NCI-H2029 treated with DMSO at 0.1 percent for 48 hours (cell line): ENCODE data around the gene ANKRD6.

ENCODE experiments used
- DNase-seq: peaks from one replicate; lab custom pipeline; 2025; lab: John Stamatoyannopoulos, UW

The ANKRD6 gene

DNA sequence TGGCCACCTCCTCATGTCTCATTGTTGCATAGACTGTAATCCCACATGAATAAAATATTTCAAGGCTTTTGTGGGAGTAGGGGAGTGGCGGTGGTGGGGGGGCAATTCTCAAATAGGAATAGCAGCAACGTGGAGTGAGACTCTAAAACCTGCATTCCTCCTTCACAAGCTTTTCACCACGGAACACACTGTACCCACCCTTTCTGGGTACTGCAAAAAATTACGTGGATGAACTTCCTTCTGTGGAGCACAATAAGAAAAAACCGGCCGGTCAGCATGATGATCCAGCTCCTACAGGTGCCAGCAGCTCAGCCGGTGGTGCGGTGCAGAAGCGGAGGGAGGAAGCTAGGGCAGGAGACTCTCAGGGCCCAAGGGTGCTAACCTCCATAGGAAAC lies 19.9 kb upstream of the ANKRD6 start:
- DNase-seq, result no peak

DNA sequence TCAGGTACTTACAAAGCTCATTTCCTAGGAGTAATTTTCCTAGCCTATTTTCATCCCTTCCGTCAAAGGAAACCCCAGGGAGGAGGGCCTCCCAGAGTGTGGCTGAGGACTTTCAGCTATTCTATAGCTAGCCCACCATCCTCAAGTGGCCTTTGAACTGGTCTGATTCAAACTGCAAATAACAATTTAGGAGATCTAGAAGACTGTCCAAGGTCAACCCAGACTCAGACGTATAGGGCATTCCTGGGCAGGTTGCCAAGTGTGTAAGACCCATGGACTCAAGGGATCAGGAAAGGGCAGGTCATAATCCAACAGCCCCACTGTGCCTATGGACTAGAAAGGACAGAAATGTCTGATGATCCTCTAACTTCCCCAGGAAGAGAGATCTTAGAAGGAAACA lies 18.7 kb upstream of the ANKRD6 start:
- DNase-seq, result no peak

- DNase-seq, result no peak
Measured at GRCh38 chr6:89415185-89415584, 17.8 kb upstream of the ANKRD6 start.

DNA sequence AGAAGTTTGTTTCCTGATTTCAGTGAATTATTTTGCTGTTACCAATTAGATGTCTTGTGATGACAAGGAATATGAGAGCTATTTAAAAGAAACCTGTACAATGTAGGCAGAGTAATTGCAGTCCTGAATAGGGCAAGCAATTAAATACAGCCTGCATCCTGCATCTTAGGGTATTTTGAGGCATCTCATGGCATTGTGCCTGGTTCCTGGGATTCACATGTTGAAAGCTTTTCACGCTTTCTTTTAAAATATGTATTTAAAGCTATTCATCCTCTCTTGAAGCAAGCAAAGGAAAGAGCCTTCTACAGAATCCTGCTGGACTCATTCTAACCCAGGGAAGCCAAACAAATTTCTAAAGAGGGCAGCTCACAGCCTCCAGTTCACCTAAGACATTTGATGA lies 16.2 kb upstream of the ANKRD6 start:
- no peak for DNase-seq

DNA sequence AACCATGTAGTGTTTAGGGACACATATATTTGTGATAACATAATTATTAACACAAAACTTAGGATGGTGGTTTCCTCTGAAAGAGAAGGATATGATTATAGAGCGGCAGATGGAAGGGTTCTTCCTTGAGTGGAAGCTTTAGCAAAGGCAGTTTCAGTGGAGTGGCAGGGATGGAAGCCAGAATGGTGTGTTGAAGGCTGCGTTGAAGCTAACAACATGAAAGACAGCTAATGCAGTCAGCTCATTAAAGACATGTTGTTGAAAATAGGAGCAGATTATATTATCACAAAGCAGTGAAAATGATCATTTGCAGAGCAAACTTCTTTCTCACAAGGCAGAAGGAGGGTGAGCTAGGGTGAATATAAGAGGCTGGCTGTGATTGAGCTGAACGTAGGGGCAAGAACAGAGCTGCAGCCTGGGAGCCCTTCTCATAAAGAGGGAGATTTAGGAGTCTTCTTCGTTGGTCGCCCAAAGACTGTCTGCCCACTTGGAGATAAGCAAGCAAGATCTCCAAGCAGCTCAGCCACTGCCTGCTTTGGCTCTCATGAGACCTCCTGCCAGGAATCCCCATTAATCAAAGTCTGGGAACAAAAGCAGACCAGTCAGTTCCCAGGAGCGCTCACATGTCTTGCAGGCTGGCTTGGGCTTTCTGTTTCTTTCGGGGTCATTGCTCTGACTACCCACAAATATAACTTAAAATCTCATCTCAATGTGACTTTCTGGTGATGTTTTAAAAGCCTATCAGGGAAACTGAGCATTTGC lies 2.6 kb upstream of the ANKRD6 start:
- no peak for DNase-seq

DNA sequence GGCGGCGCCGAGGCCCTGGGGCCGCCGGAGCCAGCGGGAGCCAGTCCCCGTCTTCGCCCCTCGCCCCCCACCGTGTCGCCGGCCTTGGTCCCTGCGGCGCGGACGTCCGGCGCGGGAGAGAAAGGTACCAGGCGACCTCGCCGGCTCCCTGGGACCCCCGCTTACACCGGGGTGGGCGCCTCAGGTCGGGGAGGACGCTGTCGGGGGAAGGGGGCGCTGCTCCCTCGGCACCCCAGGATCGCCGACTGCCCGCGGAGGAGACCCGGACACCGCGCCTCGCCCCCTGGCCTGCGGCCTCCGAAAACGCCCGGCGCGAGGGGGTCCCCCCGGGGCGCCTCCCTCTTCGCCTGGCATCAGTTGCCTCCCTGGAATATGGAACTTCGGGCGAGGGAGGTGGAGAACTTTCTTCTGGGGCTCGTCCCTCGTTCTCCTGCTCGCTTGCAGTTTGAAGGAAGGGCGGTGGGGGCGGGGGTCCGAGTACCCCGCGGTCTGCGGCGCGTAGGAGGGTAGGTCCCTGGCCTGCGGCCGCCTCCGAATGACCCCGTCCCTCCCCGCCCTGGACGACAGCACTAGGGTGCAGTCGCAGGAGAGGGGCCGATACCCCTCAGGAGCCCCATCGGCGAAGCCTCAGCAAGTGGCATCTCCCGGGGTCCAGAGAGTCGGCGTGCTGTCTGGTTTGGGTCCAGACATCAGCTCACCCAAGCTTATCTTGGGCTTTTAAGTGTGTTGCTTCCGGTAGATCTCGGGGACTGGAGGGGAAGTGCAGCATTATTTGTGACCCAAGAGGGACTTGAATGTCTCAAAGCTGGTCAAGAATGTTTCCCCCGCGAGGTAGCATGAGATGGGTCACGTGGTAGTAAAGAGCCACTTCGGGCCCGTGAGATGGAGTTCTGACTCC lies 549 bp downstream of the ANKRD6 start:
- DNase-seq, result peak; percentile 18

- DNase-seq, result no peak
Measured at GRCh38 chr6:89434150-89434499, 1.2 kb downstream of the ANKRD6 start.

GRCh38 chr6:89434954-89435353 lies 2.0 kb downstream of the ANKRD6 start:
- no peak for DNase-seq

- no peak for DNase-seq
Measured at GRCh38 chr6:89436226-89436625, 3.3 kb downstream of the ANKRD6 start.

DNA sequence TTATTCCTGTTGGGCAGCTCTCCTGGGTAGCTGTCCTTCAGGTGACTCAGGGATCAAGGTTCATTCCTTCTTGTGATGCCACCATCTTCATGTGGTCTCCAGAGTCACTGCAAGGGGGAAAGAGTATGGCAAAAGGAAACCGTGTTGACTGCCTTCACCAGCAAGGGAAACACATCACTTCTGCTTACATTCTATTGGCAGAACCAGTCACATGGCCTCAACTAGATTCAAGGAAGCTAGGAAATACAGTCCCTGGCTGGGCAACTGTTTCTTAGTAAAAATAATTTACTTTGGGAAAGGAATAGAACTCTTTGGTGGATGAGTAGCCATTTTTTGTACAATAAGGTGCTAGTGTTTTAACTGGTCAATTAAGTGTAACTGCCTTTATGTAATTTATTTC lies 5.3 kb downstream of the ANKRD6 start:
- DNase-seq, result no peak

- DNase-seq, result no peak
Measured at GRCh38 chr6:89439014-89439413, 6.1 kb downstream of the ANKRD6 start.

DNA sequence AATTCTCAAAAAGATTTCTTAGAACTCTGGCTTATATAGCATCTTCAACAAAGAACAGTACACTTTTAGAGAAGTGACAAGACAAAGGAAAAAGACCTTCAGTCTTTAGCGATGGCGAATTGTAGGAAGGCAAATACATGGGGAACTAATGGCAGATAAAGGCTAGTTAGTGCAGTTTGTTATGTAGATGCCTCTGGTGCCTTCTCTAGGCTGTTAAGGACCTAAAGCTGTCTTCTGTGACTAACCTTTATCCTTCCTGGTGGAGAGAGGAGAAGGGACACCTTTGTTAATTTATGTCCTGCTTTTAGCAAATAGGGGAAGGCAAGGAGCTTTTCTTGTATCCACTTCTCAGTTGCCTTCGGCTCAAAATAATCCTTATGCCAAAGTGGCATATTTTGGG lies 7.2 kb downstream of the ANKRD6 start:
- no peak for DNase-seq

DNA sequence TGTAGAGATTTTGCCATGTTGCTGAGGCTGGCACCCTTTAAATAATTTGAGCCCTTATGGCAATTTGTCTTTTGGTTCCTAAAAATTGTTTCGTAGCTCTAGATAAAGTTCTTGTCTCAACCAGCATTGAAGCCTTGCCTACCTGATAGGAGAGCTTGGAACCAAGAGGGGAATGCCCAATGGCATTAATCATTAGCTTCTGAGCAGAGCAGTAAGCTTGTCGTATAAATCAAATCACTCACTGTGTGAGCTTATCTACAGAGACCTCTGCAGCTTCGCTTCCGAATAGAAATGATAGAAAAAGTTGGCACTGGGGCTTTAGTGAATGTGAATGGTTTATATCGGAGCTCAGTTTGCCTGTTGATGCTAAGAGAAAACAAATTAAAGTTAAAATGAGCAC lies 10.7 kb downstream of the ANKRD6 start:
- no peak for DNase-seq

DNA sequence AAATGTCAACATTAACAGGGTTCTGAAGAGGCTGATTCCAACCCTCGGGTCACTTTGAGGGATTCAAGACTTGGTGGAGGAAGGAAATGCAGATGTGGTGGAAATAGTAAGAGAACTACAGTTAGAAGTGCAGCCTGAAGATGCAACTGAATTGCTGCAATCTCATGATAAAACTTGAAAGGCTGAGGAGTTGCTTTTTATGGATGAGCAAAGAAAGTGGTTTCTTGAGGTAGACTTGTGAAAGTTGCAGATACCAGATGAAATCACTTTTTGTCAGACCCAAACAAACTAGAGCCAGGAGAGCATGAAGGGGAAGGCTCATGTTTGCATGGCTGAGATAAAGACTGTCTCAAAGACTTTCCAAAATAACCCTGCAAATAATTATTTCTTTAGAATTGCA lies 16.2 kb downstream of the ANKRD6 start:
- DNase-seq, result no peak

DNA sequence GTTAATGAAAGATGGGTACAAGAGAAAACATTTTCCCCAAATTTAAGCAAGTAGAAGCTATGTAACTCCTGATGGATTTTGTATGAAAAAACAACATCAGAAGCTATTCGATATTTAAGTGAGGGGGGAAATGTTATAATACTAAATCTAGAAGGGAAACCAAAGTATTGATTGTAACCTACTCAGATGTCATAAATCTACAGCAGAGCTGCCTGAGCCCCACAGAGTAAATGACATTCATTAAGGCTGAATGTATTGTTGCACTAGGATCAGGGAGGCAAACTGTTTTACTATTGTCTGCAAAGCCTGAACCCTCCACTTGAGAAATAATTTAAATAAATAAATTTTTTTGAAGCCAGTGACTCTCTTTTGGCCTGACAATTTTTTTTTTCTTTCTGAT lies 19.3 kb downstream of the ANKRD6 start:
- DNase-seq, result no peak

- DNase-seq, result no peak
Measured at GRCh38 chr6:89454300-89454699, 21.3 kb downstream of the ANKRD6 start.

GRCh38 chr6:89458704-89459103 lies 25.8 kb downstream of the ANKRD6 start:
- no peak for DNase-seq

DNA sequence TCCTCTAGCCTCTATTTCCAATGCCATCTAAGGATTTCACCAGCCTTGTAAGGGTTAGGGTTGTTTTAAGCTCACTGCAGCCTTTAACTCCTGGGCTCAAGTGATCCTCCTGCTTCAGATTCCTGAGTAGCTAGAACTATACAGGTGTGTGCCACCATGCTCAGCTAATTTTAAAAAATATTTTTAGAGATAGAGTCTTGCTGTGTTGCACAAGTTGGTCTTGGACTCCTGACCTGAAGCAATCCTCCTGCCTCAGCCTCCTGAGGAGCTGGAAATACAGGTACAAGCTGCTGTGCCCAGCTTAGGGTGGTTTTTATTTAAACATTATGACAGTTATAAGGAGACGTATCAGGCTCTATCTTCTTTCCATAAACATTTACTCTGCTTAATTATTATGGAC lies 26.5 kb downstream of the ANKRD6 start:
- no peak for DNase-seq

DNA sequence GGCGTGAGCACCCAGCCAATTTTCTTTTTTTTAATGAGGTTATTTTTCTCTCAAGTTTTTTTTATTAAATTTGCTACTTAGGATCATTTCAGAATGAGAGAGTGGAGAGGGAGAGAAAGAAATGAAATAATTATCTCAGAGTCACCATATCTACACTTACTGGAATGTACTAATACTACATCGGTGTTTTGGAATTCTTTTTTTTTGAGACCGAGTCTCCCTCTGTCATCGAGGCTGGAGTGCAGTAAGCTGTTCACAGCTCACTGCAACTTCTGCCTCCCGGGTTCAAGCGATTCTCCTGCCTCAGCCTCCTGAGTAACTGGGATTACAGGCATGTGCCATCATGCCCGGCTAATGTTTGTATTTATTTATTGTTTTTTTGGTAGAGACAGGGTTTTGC lies 27.8 kb downstream of the ANKRD6 start:
- no peak for DNase-seq

DNA sequence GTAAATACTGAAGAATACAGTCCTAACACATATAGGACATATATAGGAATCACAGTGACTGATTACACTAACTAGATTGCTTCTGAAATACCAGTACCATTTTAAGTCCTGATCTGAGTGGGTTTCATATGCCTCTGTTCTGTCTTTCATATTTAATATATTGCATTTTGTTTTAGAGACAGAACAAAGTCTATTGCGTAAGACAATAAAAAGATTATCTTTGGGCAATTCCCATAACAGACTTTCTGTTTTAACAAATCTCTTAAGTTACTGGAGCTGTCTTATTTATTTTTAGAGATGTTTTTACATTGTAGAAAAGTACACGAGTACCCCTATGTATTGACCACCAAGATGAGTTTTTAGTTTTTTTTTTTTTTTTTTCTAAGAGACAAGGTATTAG lies 29.6 kb downstream of the ANKRD6 start:
- no peak for DNase-seq

GRCh38 chr6:89464295-89464694 lies 31.3 kb downstream of the ANKRD6 start:
- no peak for DNase-seq

GRCh38 chr6:89467437-89467836 lies 34.5 kb downstream of the ANKRD6 start:
- no peak for DNase-seq

GRCh38 chr6:89468998-89469397 lies 36.0 kb downstream of the ANKRD6 start:
- DNase-seq, result no peak
